SH-SY5Y (cell line): Measurements from ENCODE around the gene ADAMTS6.

Experiments used
- GATA2 ChIP-seq: IDR thresholded peaks from 2 replicates; pipeline ENCODE4 v1.6.1; 2011; ENCODE audit warnings: mild to moderate bottlenecking, low read depth, low read length
- GATA3 ChIP-seq: IDR thresholded peaks from 2 replicates; pipeline ENCODE4 v1.6.1; 2011; ENCODE audit warnings: low read depth, mild to moderate bottlenecking, low read length, moderate library complexity

ADAMTS6 gene

GRCh38 chr5:65144136-65144871 lies 337.4 kb downstream of the ADAMTS6 start:
- TF ChIP-seq GATA3 (no peak), GATA2 (no peak)

DNA sequence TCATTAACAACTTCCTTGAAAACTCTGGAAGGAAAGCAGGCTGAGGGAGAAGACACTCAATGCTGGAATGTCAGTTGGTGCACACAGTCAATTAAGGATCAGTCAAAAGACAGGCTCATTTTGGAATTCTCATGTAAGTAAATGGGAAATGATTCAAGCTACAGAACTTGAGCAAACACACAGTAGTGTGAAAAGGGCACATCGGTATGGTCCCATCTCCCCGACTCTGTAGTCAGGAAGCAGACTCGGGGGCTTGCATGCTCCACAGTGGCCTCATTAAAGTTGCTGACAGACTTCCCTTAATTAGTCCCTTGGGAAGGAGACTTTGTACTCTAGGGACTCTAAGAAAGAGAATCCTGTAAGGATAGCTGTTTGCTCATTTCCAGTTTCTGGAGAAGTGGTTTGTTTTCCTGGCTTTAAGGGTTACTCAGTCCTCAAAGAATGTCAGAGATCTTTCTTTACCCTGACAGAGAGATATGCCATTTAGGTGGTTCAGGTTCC lies 339.2 kb downstream of the ADAMTS6 start:
- TF ChIP-seq GATA3 (no peak), GATA2 (no peak)

- no peak for TF ChIP-seq GATA2
These were observed 339.7 kb downstream of the ADAMTS6 start for GRCh38 chr5:65142016-65142415.

- TF ChIP-seq GATA2, result no peak
- no peak for TF ChIP-seq GATA3
These were observed 340.2 kb downstream of the ADAMTS6 start for GRCh38 chr5:65141493-65141892.

DNA sequence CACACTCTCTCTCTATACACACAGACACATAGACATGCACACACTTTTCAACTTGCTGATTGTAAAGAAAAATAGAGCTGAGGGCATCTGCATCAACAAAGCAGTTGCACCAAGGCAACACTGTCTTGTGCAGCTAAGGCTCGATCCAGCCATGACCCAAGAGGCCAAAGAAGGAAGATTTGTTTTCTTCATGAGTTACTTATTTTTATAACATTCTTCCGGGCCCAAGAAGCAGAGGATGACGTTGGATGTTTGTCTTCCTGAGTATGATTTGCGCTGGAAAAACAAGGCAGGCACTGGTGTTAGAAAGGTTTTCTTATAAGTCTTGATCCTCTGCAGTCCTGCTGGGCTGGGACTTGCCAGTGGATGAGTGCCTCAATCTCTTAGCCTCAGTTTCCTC lies 344.1 kb downstream of the ADAMTS6 start:
- TF ChIP-seq GATA3, result no peak
- no peak for TF ChIP-seq GATA2

GRCh38 chr5:65133477-65134110 lies 348.1 kb downstream of the ADAMTS6 start:
- TF ChIP-seq GATA2, result no peak
- TF ChIP-seq GATA3, result no peak

- no peak for TF ChIP-seq GATA2
- TF ChIP-seq GATA3, result no peak
These were observed 349.3 kb downstream of the ADAMTS6 start for GRCh38 chr5:65132386-65132785.

DNA sequence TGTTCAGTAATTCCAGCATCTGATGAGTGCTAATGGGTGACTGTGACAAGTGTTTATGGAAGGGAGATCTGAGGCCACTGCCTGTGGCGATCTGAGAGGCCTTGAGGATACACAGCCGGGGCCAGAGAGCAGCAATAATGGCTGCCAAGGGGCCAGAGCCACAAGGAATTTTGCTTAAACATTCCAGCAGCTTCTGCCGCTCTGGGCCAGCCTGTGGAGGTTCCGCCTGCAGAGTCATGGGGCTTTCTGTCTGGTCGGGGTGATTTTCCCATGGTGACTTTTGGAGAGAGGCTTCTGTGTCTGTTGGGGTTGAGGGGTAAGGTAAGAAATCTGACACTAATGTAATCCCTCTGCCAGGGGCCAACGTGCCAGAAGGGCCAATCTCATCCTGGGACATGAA lies 353.5 kb downstream of the ADAMTS6 start:
- no peak for TF ChIP-seq GATA3
- TF ChIP-seq GATA2, result no peak

DNA sequence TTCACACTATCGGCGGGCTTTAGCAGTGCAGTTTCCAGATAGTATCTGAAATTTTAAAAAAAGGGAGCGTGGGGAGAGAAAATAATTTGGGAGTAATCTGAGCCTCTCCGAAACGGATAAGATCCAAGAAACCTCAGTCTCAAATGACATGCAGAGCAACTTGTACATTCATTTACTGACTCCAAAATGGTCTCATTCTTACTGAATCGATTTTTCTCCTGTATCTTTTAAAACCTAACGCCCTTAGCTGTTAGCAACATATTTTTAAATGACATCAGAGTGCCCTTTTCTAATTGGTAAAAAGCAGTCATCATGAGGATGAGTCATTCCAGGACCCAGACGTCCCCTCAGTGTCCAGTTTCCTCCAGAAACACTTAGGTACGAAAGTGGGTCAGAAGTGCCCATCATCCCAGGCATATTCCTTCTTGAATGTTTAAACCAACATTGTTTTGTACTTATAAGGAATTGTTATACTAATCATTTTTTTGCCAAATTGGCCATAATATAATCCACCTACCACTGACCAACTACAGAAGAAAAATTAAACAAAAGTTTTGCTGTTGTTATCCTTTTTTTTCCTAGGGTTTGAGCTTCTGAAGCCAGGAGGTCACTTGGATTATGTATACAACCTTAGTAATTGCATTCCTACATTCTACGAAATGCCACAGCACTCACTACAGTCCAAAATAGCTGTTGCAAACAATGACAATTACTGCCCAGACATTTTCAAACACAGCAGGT lies 354.4 kb downstream of the ADAMTS6 start:
- TF ChIP-seq GATA2 (no peak), GATA3 (no peak)

GRCh38 chr5:65126542-65127069 lies 355.1 kb downstream of the ADAMTS6 start:
- TF ChIP-seq GATA3 (no peak), GATA2 (no peak)

DNA sequence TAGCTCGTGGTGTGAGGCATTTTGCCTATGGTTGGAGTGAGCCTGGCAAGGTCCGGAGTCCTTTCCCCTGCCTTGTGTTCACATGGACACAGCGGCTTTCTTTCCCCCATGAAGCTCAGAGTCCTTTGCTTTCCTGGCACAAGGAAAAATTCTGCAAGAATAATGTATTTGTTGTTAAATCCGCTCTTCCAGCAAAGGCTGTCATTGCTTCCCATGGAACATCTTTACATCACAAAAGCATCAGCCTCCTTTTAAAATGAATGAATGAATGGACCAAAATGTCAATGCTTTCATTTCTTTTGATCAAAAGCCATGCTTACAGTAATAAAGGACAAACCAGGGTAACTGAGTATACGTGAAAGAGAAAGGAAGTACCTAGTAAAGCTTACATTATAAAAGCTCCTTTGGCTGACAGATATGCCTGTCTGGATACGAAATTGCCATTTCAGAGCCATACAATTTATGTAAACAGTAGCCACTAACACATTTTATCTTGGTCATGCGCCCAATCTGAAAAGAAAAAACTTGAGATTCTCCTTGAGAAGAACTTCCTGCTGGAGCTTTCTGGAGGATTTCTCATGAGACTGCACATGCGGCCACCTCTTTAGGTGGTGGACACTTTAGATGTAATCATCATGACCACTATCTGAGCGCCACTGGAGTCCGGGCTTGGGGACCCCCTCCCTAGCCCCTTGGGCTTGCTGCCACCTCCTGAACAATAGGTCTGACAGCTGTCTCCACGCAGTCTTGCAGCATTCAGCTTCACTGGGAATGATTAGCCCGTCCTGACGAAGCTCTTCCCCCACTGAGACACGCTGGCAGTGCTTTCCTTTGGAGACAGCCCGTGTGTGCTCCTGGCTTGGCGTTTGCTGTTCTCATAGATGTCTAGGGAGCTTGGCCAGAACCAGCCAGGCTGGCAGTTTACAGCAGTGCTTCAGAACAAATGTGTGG lies 355.9 kb downstream of the ADAMTS6 start:
- TF ChIP-seq GATA2 (no peak), GATA3 (no peak)

GRCh38 chr5:65121880-65122436 lies 359.8 kb downstream of the ADAMTS6 start:
- TF ChIP-seq GATA2 (no peak), GATA3 (no peak)

DNA sequence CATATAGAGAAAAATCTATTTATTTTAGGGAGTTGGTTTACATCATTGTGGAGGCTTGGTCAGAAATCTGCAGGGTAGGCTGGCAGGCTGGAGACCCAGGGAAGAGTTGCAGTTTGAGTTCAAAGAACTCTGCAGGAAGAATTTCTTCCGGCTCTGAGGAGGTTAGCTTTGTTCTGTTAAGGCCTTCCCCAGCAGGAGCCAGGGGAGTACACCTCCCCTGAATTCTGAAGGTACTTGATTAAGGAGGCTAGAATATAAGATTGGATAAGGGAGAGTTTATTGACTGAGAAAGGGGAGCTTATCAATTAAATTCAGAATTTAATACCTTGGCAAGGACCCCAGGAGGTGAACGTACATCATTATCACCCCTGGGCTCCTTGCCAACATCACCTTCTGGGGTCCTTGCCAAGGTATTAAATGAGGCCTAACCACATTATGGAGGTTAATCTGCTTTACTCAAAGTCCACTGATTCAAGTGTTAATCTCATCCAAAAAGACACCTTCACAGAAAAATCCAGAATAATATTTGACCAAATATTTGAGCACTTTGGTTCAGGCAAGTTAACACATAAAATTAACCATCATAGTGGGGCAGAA lies 361.3 kb downstream of the ADAMTS6 start:
- TF ChIP-seq GATA2 (no peak), GATA3 (no peak)
